ENCODE measurements around the gene LACRT. TPM values are rescaled to one million over a fixed set of nuclear protein-coding genes. Genes with fewer than 3 reads are reported as not detected.

Gene LACRT
- total and polyA plus RNA-seq, 2 of the 8 experiments (the other 6 are each of a cell fraction or from before 2014, with no cell fraction given): not detected

- TF ChIP-seq RNF2 (IDR thresholded peaks at IDR 0.05; ENCODE audit: borderline replicate concordance, low read depth, low read length, missing control alignments, poor library complexity, severe bottlenecking) (no peak), JUN (IDR thresholded peaks at IDR 0.05; ENCODE audit: low read depth, low read length) (no peak), E2F6 (IDR thresholded peaks at IDR 0.05) (no peak), TAF1 (IDR thresholded peaks at IDR 0.05; ENCODE audit: low read depth, low read length) (no peak), CHD7 (IDR thresholded peaks at IDR 0.05; ENCODE audit: insufficient replicate concordance, low read length) (no peak)
These were observed at the start of gene LACRT (continued) for GRCh38 chr12:54634795-54635194.

All from H1 (cell line).